Gastrocnemius medialis (tissue), 4 donors: Measurements from ENCODE around the gene KCNT1.

Source experiments
- CTCF ChIP-seq, 5 experiments: fragments of 450-650 bp in 3 of 5; fragments of 200-600 bp in 2 of 5; sonication (generic) in 2 of 5; IDR thresholded peaks in 4 of 5; conservative IDR thresholded peaks in 1 of 5; 1 replicate in 4 of 5; 2 replicates in 1 of 5; pipeline ENCODE4 v1.5.1; 2016 to 2019; ENCODE audit warnings: antibody characterized with exemption in 5 of 5, mild to moderate bottlenecking in 3 of 5, moderate library complexity in 3 of 5
- POLR2A ChIP-seq, 2 donors: fragments of 450-650 bp; IDR thresholded peaks; one replicate each; pipeline ENCODE4 v1.6.1; 2017; ENCODE audit warnings: antibody characterized with exemption in 2 of 2, mild to moderate bottlenecking in 2 of 2, moderate library complexity in 2 of 2

- TF ChIP-seq CTCF (IDR thresholded peaks at IDR 0.05 in 4 of 5, conservative IDR thresholded peaks at IDR 0.05 in 1 of 5), result no peak
- TF ChIP-seq POLR2A (IDR thresholded peaks at IDR 0.05), result no peak
Measured at GRCh38 chr9:135774239-135774747, 72.3 kb downstream of the KCNT1 start.
